DND-41 (cell line): ENCODE data around the gene KRTAP5-4.
"Not testable (repeated sequence)": the region's sequence is repeated elsewhere in the genome, so short reads cannot be mapped to it uniquely, and the experiment has no call there.

ENCODE experiments used
- ATAC-seq: fragments of 200-7000 bp; cut with Tn5 transposase; 3 replicates; pipeline ENCODE4 v1.9.1; 2021; ENCODE audit warnings: low read depth; ENCODE audit not compliant: insufficient read depth
- DNase-seq: peaks from one replicate; pipeline ENCODE4 v3.0.0-alpha.2; 2020
- H2AFZ ChIP-seq: 2 replicates; pipeline ENCODE4 v1.6.0; 2012; ENCODE audit warnings: low read depth, low read length
- H3K27ac ChIP-seq: 2 replicates; pipeline ENCODE4 v1.5.1; 2012; ENCODE audit warnings: low read length, inconsistent platforms
- H3K27me3 ChIP-seq: fragments of 200-600 bp; sonication (generic); 2 replicates; pipeline ENCODE4 v1.6.0; 2012; ENCODE audit warnings: low read length, mild to moderate bottlenecking, inconsistent platforms; ENCODE audit not compliant: insufficient read depth, poor library complexity
- H3K36me3 ChIP-seq: 2 replicates; pipeline ENCODE4 v1.5.1; 2012; ENCODE audit warnings: low read length, inconsistent platforms; ENCODE audit not compliant: insufficient read depth
- H3K4me1 ChIP-seq: 2 replicates; pipeline ENCODE4 v1.5.1; 2012; ENCODE audit warnings: mild to moderate bottlenecking, low read length; ENCODE audit not compliant: insufficient read depth
- H3K4me2 ChIP-seq: 2 replicates; pipeline ENCODE4 v1.6.0; 2012; ENCODE audit warnings: mild to moderate bottlenecking, moderate library complexity, low read length, inconsistent platforms; ENCODE audit not compliant: insufficient read depth
- H3K4me3 ChIP-seq, 2 experiments: fragments of 200-600 bp in 1 of 2; shearing (Covaris generic) in 1 of 2; 2 replicates each; pipeline ENCODE4 v1.5.1; 2012 to 2016; ENCODE audit warnings: inconsistent platforms in 2 of 2, low read length in 2 of 2, mild to moderate bottlenecking in 2 of 2, low read depth in 1 of 2, moderate library complexity in 1 of 2
- H3K79me2 ChIP-seq: 2 replicates; pipeline ENCODE4 v1.6.0; 2012; ENCODE audit warnings: low read length, inconsistent platforms; ENCODE audit not compliant: insufficient read depth
- H3K9ac ChIP-seq: 2 replicates; pipeline ENCODE4 v1.6.0; 2012; ENCODE audit warnings: low read depth, mild to moderate bottlenecking, inconsistent platforms, low read length, moderate library complexity
- H3K9me3 ChIP-seq: 2 replicates; pipeline ENCODE4 v1.5.1; 2012; ENCODE audit warnings: low read length, moderate library complexity, mild to moderate bottlenecking, inconsistent platforms; ENCODE audit not compliant: insufficient read depth, severe bottlenecking
- H4K20me1 ChIP-seq: 2 replicates; pipeline ENCODE4 v1.6.0; 2012; ENCODE audit warnings: low read length; ENCODE audit not compliant: insufficient read depth
- EZH2 ChIP-seq: IDR thresholded peaks from 3 replicates; pipeline ENCODE4 v1.6.1; 2012; ENCODE audit warnings: borderline replicate concordance, low read depth, mild to moderate bottlenecking, moderate library complexity, low read length, inconsistent platforms; ENCODE audit not compliant: severe bottlenecking
- TF ChIP-seq, protein P1 (sequence below): IDR thresholded peaks from 2 replicates; pipeline ENCODE4 v1.5.1; 2012; ENCODE audit warnings: borderline replicate concordance, low read length, moderate library complexity, mild to moderate bottlenecking; ENCODE audit not compliant: poor library complexity, severe bottlenecking; ENCODE audit errors: extremely low read depth

Gene KRTAP5-4

DNA sequence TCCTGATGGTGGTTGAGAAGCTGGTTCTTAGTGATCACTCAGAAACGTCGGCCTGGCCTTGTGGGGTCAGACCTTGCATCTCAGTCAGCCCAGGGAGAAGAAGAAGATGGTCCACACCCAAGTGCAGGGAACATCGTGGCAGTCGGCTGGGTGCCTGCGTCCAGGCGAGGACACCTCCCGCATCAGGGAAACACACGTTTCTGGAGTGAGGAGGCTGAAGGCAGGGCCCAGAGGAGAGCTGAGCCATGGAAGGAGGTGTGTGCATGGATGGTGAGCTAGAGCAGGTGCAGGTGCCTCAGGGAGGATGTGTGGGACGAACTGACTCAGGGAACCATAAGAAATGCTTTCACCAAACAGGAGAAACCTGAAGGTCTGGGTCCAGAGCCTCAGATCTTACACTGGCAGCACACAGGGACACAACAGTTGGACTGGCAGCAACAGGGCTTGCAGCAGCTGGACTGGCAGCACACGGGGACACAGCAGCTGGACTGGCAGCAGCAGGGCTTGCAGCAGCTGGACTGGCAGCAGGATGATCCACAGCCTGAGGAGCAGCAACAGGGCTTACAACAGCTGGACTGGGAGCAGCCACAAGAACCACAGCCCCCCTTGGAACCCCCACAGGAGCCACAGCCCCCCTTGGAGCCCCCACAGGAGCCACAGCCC lies 24.5 kb downstream of the KRTAP5-4 start:
- ATAC-seq = no peak

DNA sequence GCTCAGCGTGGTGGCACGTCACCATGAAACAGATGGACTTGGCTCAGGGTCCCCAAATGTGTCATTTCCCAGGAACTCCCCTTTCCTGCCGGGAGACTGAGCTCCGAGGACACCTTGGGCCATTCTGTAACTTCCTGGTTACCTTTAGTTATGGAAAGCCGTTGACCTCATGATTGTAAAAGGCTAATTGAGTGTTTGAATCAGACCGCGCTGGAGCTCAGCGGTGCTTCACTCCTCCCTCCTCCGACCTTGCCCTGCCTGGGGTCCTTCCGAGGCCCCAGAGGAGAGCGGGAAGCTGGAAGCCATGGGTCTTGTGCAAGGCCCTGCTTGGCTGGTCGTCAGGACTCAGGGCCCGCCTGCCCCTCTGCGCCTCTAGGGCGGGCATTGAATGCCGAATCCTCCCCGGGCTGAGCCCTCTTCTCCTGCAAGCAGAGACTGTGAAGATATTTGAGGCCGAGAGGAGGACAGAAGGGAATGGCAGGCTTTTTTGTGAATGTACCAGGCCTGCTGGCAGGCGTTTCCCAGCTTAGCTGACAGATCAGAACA lies 25.3 kb downstream of the KRTAP5-4 start:
- not testable (repeated sequence) for H3K4me2 ChIP-seq, H3K4me3 ChIP-seq, H3K27me3 ChIP-seq

More for the DNA sequence above, 24.5 kb downstream of the KRTAP5-4 start:
- Histone ChIP-seq H3K79me2 (no peaks in the 10 kb centered on the region), H3K4me1 (no peaks in the 10 kb centered on the region), H3K36me3 (no peaks in the 10 kb centered on the region), H4K20me1 (no peaks in the 10 kb centered on the region), H3K4me3 (no peak overlapping the region), H3K4me2 (no peak overlapping the region), H3K27ac (no peak overlapping the region), H2AFZ (no peak overlapping the region), H3K9me3 (no peaks in the 10 kb centered on the region), H3K9ac (no peak overlapping the region), H3K27me3 (peaks cover 3% of the 10 kb centered on the region)
- no peak for DNase-seq
- TF ChIP-seq EZH2 = no peak
- TF ChIP-seq, protein P1, sequence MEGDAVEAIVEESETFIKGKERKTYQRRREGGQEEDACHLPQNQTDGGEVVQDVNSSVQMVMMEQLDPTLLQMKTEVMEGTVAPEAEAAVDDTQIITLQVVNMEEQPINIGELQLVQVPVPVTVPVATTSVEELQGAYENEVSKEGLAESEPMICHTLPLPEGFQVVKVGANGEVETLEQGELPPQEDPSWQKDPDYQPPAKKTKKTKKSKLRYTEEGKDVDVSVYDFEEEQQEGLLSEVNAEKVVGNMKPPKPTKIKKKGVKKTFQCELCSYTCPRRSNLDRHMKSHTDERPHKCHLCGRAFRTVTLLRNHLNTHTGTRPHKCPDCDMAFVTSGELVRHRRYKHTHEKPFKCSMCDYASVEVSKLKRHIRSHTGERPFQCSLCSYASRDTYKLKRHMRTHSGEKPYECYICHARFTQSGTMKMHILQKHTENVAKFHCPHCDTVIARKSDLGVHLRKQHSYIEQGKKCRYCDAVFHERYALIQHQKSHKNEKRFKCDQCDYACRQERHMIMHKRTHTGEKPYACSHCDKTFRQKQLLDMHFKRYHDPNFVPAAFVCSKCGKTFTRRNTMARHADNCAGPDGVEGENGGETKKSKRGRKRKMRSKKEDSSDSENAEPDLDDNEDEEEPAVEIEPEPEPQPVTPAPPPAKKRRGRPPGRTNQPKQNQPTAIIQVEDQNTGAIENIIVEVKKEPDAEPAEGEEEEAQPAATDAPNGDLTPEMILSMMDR = no peak

DNA sequence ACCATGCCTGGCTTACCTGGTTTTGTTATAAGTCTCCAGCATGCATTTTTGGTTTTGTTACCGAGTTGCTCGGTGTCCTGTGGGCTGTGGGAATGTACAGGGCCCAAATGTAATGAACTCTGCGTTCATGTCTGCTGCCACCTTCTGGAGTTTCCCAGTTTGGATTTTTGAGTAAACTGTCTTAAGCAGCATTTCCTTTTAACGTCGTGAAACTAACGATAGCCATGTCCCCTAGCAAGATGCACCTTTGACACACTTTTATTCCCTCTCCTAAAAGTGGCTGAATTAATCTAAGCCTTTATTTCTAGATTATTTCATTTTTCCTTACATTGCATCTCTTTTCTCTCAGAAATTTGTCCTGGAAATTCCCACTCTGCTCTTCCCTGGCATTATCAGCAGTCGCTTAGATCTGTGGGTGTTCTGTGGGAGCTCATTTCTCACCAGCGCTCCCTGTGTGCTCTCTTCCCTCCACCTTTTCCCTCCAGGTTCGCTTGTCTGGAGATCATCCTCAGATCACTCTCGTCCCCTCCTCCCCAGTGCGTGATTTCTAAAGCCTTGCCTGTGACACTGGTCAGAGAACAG lies 25.9 kb downstream of the KRTAP5-4 start:
- H3K9ac ChIP-seq, H3K4me2 ChIP-seq, H3K27me3 ChIP-seq, H3K36me3 ChIP-seq, H2AFZ ChIP-seq, DNase-seq, H4K20me1 ChIP-seq, ATAC-seq, H3K9me3 ChIP-seq, H3K27ac ChIP-seq, H3K4me1 ChIP-seq, H3K4me3 ChIP-seq, H3K79me2 ChIP-seq: not testable (repeated sequence)

More for the DNA sequence above, 25.3 kb downstream of the KRTAP5-4 start:
- H3K36me3 ChIP-seq, H3K79me2 ChIP-seq, DNase-seq, H3K27ac ChIP-seq, H3K4me1 ChIP-seq, H4K20me1 ChIP-seq, H3K9ac ChIP-seq, ATAC-seq, H2AFZ ChIP-seq, H3K9me3 ChIP-seq: not testable (repeated sequence)

DNA sequence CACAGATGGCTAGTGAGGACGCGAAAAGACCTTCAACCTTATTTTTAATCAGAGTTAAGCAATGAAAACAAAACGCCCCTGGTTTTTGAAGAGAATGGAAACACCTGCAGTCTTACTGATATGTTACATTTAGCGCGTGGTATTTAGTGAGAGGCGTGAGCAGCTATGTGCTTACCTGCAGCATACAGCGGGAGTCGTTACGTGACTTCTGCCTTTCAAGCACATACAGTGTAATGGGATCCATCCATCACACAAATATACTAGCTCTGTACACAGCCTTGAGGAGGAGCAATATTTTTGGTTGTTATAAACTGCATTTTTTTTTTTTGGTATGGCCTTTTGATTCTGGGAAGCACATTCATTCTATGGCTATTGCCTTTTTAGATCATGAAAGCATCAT lies 29.3 kb downstream of the KRTAP5-4 start:
- no peaks in the 10 kb centered on the region for H3K27me3 ChIP-seq
- H3K4me2 ChIP-seq = no peak overlapping the region
- no peaks in the 10 kb centered on the region for H3K79me2 ChIP-seq
- H3K27ac ChIP-seq = no peak overlapping the region
- H3K36me3 ChIP-seq = no peaks in the 10 kb centered on the region
- no peaks in the 10 kb centered on the region for H3K9me3 ChIP-seq
- H3K9ac ChIP-seq = no peak overlapping the region
- ATAC-seq (no peak), DNase-seq (no peak)
- no peaks in the 10 kb centered on the region for H3K4me1 ChIP-seq
- H4K20me1 ChIP-seq = no peaks in the 10 kb centered on the region
- TF ChIP-seq, protein P1 = no peak
- TF ChIP-seq EZH2 = no peak
- no peak overlapping the region for H3K4me3 ChIP-seq
- H2AFZ ChIP-seq = no peak overlapping the region
